Measurements from ENCODE around the gene ECE2.

DNA sequence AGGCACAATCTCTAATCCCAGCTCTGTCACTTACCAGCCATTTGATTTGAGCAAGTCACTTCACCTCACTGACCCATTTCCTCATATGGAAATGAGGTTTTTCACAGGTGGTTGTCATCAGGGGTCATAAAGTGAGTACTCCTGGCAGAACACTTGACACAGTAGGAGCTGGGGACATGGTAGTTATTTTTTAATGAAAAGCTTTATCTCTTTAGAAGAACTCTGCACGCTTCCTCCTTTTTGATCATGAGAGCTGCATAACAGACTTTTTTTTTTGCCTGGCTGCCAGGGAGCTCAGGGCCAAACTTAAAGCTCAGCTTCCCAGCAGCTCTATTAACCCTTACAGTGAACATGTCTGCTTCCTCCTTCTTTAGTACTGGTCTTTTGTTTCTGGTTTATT lies 38.0 kb upstream of the ECE2 start:
- TF ChIP-seq ZNF274 (IDR thresholded peaks at IDR 0.05; ENCODE audit: low read depth, low read length), result no peak
- no peak for TF ChIP-seq YY1 (IDR thresholded peaks at IDR 0.05; ENCODE audit: insufficient read depth, insufficient read length)

Measured in NT2/D1 (cell line).